Upper lobe of left lung (tissue), 4 donors: ENCODE results near the gene INPP5E.
A peak's percentile ranks its signal among the peaks of the same experiment; 100 is the strongest.

Source experiments
- CTCF ChIP-seq, 6 experiments: fragments of 450-650 bp in 4 of 6; fragments of 200-600 bp in 2 of 6; sonication (generic) in 2 of 6; IDR thresholded peaks; one replicate each; pipeline ENCODE4 v1.5.1; 2016 to 2019; ENCODE audit warnings: antibody characterized with exemption in 6 of 6
- EP300 ChIP-seq, 4 donors: sonication (generic); formaldehyde crosslinking; IDR thresholded peaks; one replicate each; pipeline ENCODE4 v1.5.1; 2017; ENCODE audit warnings: antibody characterized with exemption in 4 of 4, control low read depth in 2 of 4
- POLR2A ChIP-seq, 4 donors: fragments of 450-650 bp; IDR thresholded peaks; one replicate each; pipeline ENCODE4 v1.5.1; 2016 to 2017; ENCODE audit warnings: antibody characterized with exemption in 4 of 4, mild to moderate bottlenecking in 2 of 4
- POLR2AphosphoS5 ChIP-seq, 2 donors: sonication (generic); formaldehyde crosslinking; IDR thresholded peaks; one replicate each; pipeline ENCODE4 v1.5.1; 2017; ENCODE audit warnings: antibody characterized with exemption in 2 of 2

GRCh38 chr9:136485049-136486045 lies 45.7 kb upstream of the INPP5E start:
- peak; percentile 90 to 94 (median 92) for TF ChIP-seq CTCF (IDR thresholded peaks at IDR 0.05)
- no peak for TF ChIP-seq POLR2A (IDR thresholded peaks at IDR 0.05)
- TF ChIP-seq EP300 (IDR thresholded peaks at IDR 0.05) = no peak
- TF ChIP-seq POLR2AphosphoS5 (IDR thresholded peaks at IDR 0.05) = no peak
